Left renal cortex interstitium (tissue), 4 donors: Measurements from ENCODE around the gene DDR2. TPM values are rescaled to one million over a fixed set of nuclear protein-coding genes. Genes with fewer than 3 reads are reported as not detected.

Source experiments
- DNase-seq, 4 donors: peaks; one replicate each; pipeline ENCODE4 v3.0.0-alpha.2; 2013; ENCODE audit warnings: low read depth in 4 of 4, low spot score in 2 of 4, missing footprints in 1 of 4
- polyA plus RNA-seq, 4 donors: library from polyadenylated mRNA; unstranded; fragments of 120-200 nt; gene quantifications; one replicate each; pipeline ENCODE4 v1.2.1, GENCODE V29; 2013; ENCODE audit not compliant: insufficient read length in 4 of 4

Gene DDR2
- polyA plus RNA-seq, 4 donors = 17.4 to 25.2 (median 22.3) TPM

- no peak for DNase-seq
Measured at GRCh38 chr1:162822391-162823200, 190.3 kb downstream of the DDR2 start.

- DNase-seq = no peak
Measured at GRCh38 chr1:162823231-162823630, 191.0 kb downstream of the DDR2 start.

GRCh38 chr1:162823771-162824525 lies 191.7 kb downstream of the DDR2 start:
- DNase-seq = no peak

- DNase-seq = no peak
Measured at GRCh38 chr1:162829268-162829667, 197.0 kb downstream of the DDR2 start.

GRCh38 chr1:162832470-162832869 lies 200.2 kb downstream of the DDR2 start:
- no peak for DNase-seq

- no peak for DNase-seq
Measured at GRCh38 chr1:162835157-162835899, 203.1 kb downstream of the DDR2 start.

Other genes starting within 250 kb of the DDR2 start
- gene SH2D1B, start 220.3 kb upstream of the DDR2 start, polyA plus RNA-seq = under 1 TPM; 0.13 to 0.40 (median 0.14) TPM
- 10 to 100 TPM; 34.5 to 42.6 (median 36.2) TPM for gene UHMK1, start 134.6 kb upstream of the DDR2 start, polyA plus RNA-seq
- gene UAP1, start 70.7 kb upstream of the DDR2 start, polyA plus RNA-seq = 10 to 100 TPM; 31.8 to 38.4 (median 33.9) TPM
- 10 to 100 TPM; 13.7 to 29.6 (median 19.8) TPM for gene HSD17B7, start 158.2 kb downstream of the DDR2 start, polyA plus RNA-seq
- gene CCDC190, start 228.7 kb downstream of the DDR2 start, polyA plus RNA-seq = under 1 TPM in 1 of 4 donors, not detected in 3; 0.16 TPM